HCT116 (cell line): ENCODE results near the gene CHRNE. TPM values are rescaled to one million over a fixed set of nuclear protein-coding genes. Genes with fewer than 3 reads are reported as not detected.

Source experiments
- ATAC-seq: fragments of 200-7000 bp; cut with Tn5 transposase; 2 replicates; pipeline ENCODE4 v1.9.1; 2020; ENCODE audit warnings: mild to moderate bottlenecking, moderate library complexity
- BruUV-seq: library from RNA; stranded (reverse); fragments of 400-500 nt; replicated peaks from 2 replicates; lab custom pipeline; 2021; lab: Mats Ljungman, UMichigan
- CTCF ChIA-PET: fragments of 300-600 bp; sonication (Branson Sonifier 250); formaldehyde crosslinking; loops from one replicate; lab custom pipeline; 2021; ENCODE audit warnings: antibody characterized with exemption; lab: Charles Lee
- POLR2A ChIA-PET: fragments of 300-600, 350-600 bp; sonication (Branson Sonifier 250); formaldehyde crosslinking; loops from one replicate; lab custom pipeline; 2021; ENCODE audit warnings: antibody characterized with exemption; lab: Charles Lee
- RAD21 ChIA-PET, 2 experiments: fragments of 300-600 bp; sonication (Branson Sonifier 250); formaldehyde crosslinking; loops; one replicate each; lab custom pipeline; 2023; ENCODE audit warnings: low total read pairs in 2 of 2; ENCODE audit not compliant: uncharacterized antibody in 2 of 2, unreplicated experiment in 2 of 2, low non-redundant PET in 1 of 2; lab: Charles Lee
- DNase-seq: peaks from one replicate; pipeline ENCODE4 v3.0.0-alpha.2; 2010; ENCODE audit warnings: low read depth, low spot score
- H2AFZ ChIP-seq: fragments of 200-600 bp; shearing (Covaris generic), sonication (generic); 2 replicates; pipeline ENCODE4 v1.6.1; 2017; ENCODE audit warnings: low read depth, mixed run types, mixed read lengths, antibody characterized with exemption, low read length; ENCODE audit not compliant: poor library complexity, severe bottlenecking
- H3K27ac ChIP-seq: 2 replicates; pipeline ENCODE4 v1.5.1; 2012; ENCODE audit warnings: low read depth, low read length
- H3K27me3 ChIP-seq: fragments of 200-600 bp; sonication (generic); 2 replicates; pipeline ENCODE4 v1.6.1; 2016; ENCODE audit warnings: mixed run types, low read length, mixed read lengths; ENCODE audit not compliant: insufficient read depth
- H3K36me3 ChIP-seq, 2 experiments: fragments of 200-500 bp in 1 of 2; fragments of 200-600 bp in 1 of 2; sonication (Bioruptor generic) in 1 of 2; sonication (generic) in 1 of 2; 2 replicates each; pipeline versions ENCODE4 v1.5.1 to v1.6.1; 2014 to 2016; ENCODE audit warnings: low read length in 2 of 2, inconsistent platforms in 1 of 2, mixed read lengths in 1 of 2, mixed run types in 1 of 2; ENCODE audit not compliant: insufficient read depth in 2 of 2, control insufficient read depth in 1 of 2
- H3K4me1 ChIP-seq, 2 experiments: fragments of 200-600 bp in 1 of 2; sonication (generic) in 1 of 2; 2 replicates each; pipeline versions ENCODE4 v1.5.1 to v1.6.1; 2012 to 2017; ENCODE audit warnings: low read length in 2 of 2, inconsistent platforms in 1 of 2, mild to moderate bottlenecking in 1 of 2, mixed read lengths in 1 of 2, mixed run types in 1 of 2, moderate library complexity in 1 of 2; ENCODE audit not compliant: insufficient read depth in 2 of 2, control insufficient read depth in 1 of 2
- H3K4me2 ChIP-seq: fragments of 200-600 bp; sonication (generic); 2 replicates; pipeline ENCODE4 v1.6.1; 2017; ENCODE audit warnings: mixed run types, low read length, mixed read lengths
- H3K4me3 ChIP-seq, 2 experiments: fragments of 200-600 bp in 1 of 2; sonication (generic) in 1 of 2; replicated peaks in 1 of 2; 2 replicates each; pipeline ENCODE4 v1.5.1; 2011 to 2016; ENCODE audit warnings: low read length in 2 of 2, control low read depth in 1 of 2, low read depth in 1 of 2, mild to moderate bottlenecking in 1 of 2, mixed read lengths in 1 of 2, mixed run types in 1 of 2
- H3K79me2 ChIP-seq: fragments of 200-600 bp; sonication (generic); 2 replicates; pipeline ENCODE4 v1.6.1; 2017; ENCODE audit warnings: mild to moderate bottlenecking, mixed run types, low read length, moderate library complexity, mixed read lengths; ENCODE audit not compliant: insufficient read depth
- H3K9ac ChIP-seq: fragments of 200-600 bp; sonication (generic); 2 replicates; pipeline ENCODE4 v1.6.1; 2016; ENCODE audit warnings: low read length, mixed read lengths
- H3K9me2 ChIP-seq: fragments of 200-600 bp; sonication (generic), shearing (Covaris generic); 2 replicates; pipeline ENCODE4 v1.6.1; 2017; ENCODE audit warnings: mixed run types, mild to moderate bottlenecking, moderate library complexity; ENCODE audit not compliant: insufficient read depth
- H3K9me3 ChIP-seq, 2 experiments: fragments of 200-500 bp in 1 of 2; fragments of 200-600 bp in 1 of 2; sonication (Bioruptor generic) in 1 of 2; sonication (generic) in 1 of 2; 2 replicates each; pipeline ENCODE4 v1.6.1; 2014 to 2017; ENCODE audit warnings: low read length in 2 of 2, mixed read lengths in 2 of 2, inconsistent platforms in 1 of 2, low read depth in 1 of 2, mild to moderate bottlenecking in 1 of 2, mixed run types in 1 of 2, moderate library complexity in 1 of 2; ENCODE audit not compliant: control insufficient read depth in 1 of 2, insufficient read depth in 1 of 2
- H4K20me1 ChIP-seq: fragments of 200-600 bp; sonication (generic), shearing (Covaris generic); 2 replicates; pipeline ENCODE4 v1.6.1; 2017; ENCODE audit warnings: mixed run types, mild to moderate bottlenecking, moderate library complexity; ENCODE audit not compliant: insufficient read depth
- ATF3 ChIP-seq: IDR thresholded peaks from 2 replicates; pipeline ENCODE4 v1.6.1; 2012
- CBX3 ChIP-seq: IDR thresholded peaks from 2 replicates; pipeline ENCODE4 v1.6.1; 2012; ENCODE audit warnings: low read depth
- CTCF ChIP-seq, 3 experiments: fragments of 200-600 bp in 1 of 3; sonication (generic) in 1 of 3; IDR thresholded peaks in 2 of 3; conservative IDR thresholded peaks in 1 of 3; 2 replicates each; pipeline ENCODE4 v1.5.1; 2012 to 2017; ENCODE audit warnings: low read depth in 2 of 3, low read length in 2 of 3, antibody characterized with exemption in 1 of 3, borderline replicate concordance in 1 of 3, control low read depth in 1 of 3, mild to moderate bottlenecking in 1 of 3, mixed read lengths in 1 of 3, mixed run types in 1 of 3, moderate library complexity in 1 of 3; ENCODE audit not compliant: insufficient read depth in 1 of 3
- ELF1 ChIP-seq: IDR thresholded peaks from 2 replicates; pipeline ENCODE4 v1.6.1; 2012; ENCODE audit warnings: low read depth, borderline replicate concordance
- EZH2 ChIP-seq: fragments of 200-600 bp; sonication (generic); IDR thresholded peaks from 2 replicates; pipeline ENCODE4 v1.6.1; 2017; ENCODE audit warnings: antibody characterized with exemption, mixed run types
- JUND ChIP-seq: IDR thresholded peaks from 2 replicates; pipeline ENCODE4 v1.6.1; 2012
- POLR2AphosphoS5 ChIP-seq: IDR thresholded peaks from 2 replicates; pipeline ENCODE4 v1.6.1; 2011; ENCODE audit warnings: mild to moderate bottlenecking, low read depth, low read length, moderate library complexity
- SP1 ChIP-seq: IDR thresholded peaks from 2 replicates; pipeline ENCODE4 v1.6.1; 2012; ENCODE audit warnings: low read depth
- SRF ChIP-seq: IDR thresholded peaks from 2 replicates; pipeline ENCODE4 v1.6.1; 2012; ENCODE audit warnings: low read depth
- ZNF274 ChIP-seq: fragments of 200-500 bp; sonication (Bioruptor generic); IDR thresholded peaks from 2 replicates; pipeline ENCODE4 v1.6.1; 2014; ENCODE audit warnings: mild to moderate bottlenecking, low read depth, low read length, inconsistent platforms
- intact Hi-C: fragments of 100-400 bp; cut with micrococcal nuclease; formaldehyde crosslinking; loops from 2 replicates; pipeline ENCODE4 v1.10.0; 2022
- total RNA-seq: library from RNA; stranded (reverse); gene quantifications from one replicate; pipeline ENCODE4 v1.2.1, GENCODE V29; 2021; ENCODE audit not compliant: unreplicated experiment
- TF ChIP-seq, protein P1 (sequence below): IDR thresholded peaks from 2 replicates; pipeline ENCODE4 v1.6.1; 2012

Gene CHRNE
- total RNA-seq, 1 experiment from 2014 or later: 0.30 TPM

GRCh38 chr17:4854111-4854681, 48.7 kb downstream of the CHRNE start:
- H3K9ac ChIP-seq: no peak overlapping the region
- POLR2A ChIA-PET: interaction anchor here (0.6 kb wide), 1 partner anchor 16 kb away, joined by 5 read pairs; no protein-coding TSS in a partner anchor
- intact Hi-C loops: no loop called here
- H3K4me3 ChIP-seq: no peak overlapping the region
- peaks cover 27 to 68% of the 10 kb centered on the region in 2 experiments for H3K4me1 ChIP-seq
- RAD21 ChIA-PET: no interaction called here
- H3K27ac ChIP-seq: no peak overlapping the region
- peaks cover 68% of the 10 kb centered on the region for H3K79me2 ChIP-seq
- no peaks in the 10 kb centered on the region for H4K20me1 ChIP-seq
- H2AFZ ChIP-seq: no peak overlapping the region
- H3K27me3 ChIP-seq: no peaks in the 10 kb centered on the region
- TF ChIP-seq SP1 (no peak), ZNF274 (no peak), SRF (no peak), EZH2 (no peak), CBX3 (no peak), POLR2AphosphoS5 (no peak), JUND (no peak), ELF1 (no peak), ATF3 (no peak), CTCF (IDR thresholded peaks at IDR 0.05 in 2 of 3, conservative IDR thresholded peaks at IDR 0.05 in 1 of 3; ENCODE audit: borderline replicate concordance in 1 of 3, insufficient read depth in 1 of 3, low read depth in 2 of 3, low read length in 2 of 3) (no peak)
- TF ChIP-seq, protein P1, sequence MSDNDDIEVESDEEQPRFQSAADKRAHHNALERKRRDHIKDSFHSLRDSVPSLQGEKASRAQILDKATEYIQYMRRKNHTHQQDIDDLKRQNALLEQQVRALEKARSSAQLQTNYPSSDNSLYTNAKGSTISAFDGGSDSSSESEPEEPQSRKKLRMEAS: no peak
- H3K4me2 ChIP-seq: no peak overlapping the region
- CTCF ChIA-PET: no interaction called here
- H3K9me2 ChIP-seq: no peaks in the 10 kb centered on the region
- H3K36me3 ChIP-seq: no peaks in the 10 kb centered on the region
- no peak for DNase-seq
- H3K9me3 ChIP-seq: no peaks in the 10 kb centered on the region
- no TSS peak for BruUV-seq
- ATAC-seq: no peak
